ENCODE measurements around the gene TAS1R1. TPM values are rescaled to one million over a fixed set of nuclear protein-coding genes. Genes with fewer than 3 reads are reported as not detected.

TAS1R1 gene
- total RNA-seq, 4 donors from 2014 or later, result not detected

DNA sequence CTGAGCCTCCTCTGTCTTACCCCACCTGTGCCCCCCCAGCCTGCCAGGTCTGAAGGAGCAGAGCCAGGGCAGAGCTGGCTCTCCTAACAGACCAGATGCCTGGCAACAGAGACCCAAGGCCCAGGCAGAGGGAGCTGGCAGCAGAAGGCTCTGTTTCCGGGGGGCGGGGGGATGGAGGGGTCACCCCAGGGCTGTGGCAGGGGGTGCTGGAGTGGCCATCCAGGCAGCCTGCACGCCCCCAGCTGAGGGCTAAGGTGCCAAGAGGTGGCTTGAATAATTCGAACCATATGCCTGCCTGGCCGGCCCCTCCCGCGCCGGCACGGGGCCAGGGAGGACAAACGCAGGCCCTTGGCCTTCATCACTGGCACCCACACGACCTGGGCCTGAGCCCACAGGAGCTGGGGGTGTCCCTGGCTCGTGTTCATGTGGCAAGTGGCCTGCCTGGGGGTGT is 47.6 kb upstream of the TAS1R1 start:
- no peak overlapping the region for H3K4me3 ChIP-seq
- TF ChIP-seq CTCF (IDR thresholded peaks at IDR 0.05), result no peak
- no peak for TF ChIP-seq POLR2A (IDR thresholded peaks at IDR 0.05)
- H3K4me1 ChIP-seq, result peaks cover 0 to 4% of the 10 kb centered on the region in 2 donors
- H3K27me3 ChIP-seq, result no peaks in the 10 kb centered on the region
- DNase-seq, result no peak
- intact Hi-C loops (cut with DNase I; ENCODE audit: low total_unique reads), result no loop called here
- H3K36me3 ChIP-seq, result no peaks in the 10 kb centered on the region
- H3K27ac ChIP-seq, result no peak overlapping the region
- H3K9me3 ChIP-seq, result no peaks in the 10 kb centered on the region

DNA sequence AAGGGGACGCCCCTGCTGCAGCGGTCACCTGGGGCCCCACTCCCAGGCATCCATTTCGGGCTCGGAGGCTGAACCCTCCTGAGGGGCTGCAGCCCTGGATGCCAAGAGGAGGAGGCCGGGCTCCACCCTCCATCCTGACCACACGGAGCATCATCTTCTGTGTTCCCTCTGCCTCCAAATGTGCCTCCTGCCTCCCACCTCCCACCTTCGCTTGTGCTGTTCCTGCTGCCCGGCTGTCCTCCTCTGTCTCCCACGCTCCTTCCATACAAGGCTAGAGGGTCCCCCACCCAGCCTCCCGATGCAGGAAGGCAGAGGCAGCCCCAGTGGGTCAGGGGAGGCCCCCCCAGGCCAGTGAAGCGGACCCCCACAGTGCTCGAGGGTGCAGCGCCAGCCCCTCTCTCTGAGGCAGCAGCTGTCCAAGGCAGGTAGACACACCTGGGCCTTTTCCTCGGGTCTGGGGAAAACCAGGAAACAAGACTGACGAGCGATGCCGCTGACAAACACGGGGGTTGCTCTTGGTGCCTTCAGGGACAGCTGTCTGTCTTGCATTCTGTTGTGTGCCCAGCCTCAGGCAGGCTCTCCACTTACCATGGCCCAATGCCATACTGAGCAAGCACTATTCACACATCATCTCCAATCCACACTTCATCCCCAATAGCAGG is 46.8 kb upstream of the TAS1R1 start:
- intact Hi-C loops (cut with DNase I; ENCODE audit: low total_unique reads), result no loop called here
- Histone ChIP-seq H3K4me1 (no peaks in the 10 kb centered on the region), H3K27ac (no peak overlapping the region), H3K27me3 (no peaks in the 10 kb centered on the region), H3K9me3 (no peaks in the 10 kb centered on the region), H3K36me3 (no peaks in the 10 kb centered on the region), H3K4me3 (no peak overlapping the region)
- no peak for DNase-seq
- TF ChIP-seq POLR2A (IDR thresholded peaks at IDR 0.05), result no peak
- TF ChIP-seq CTCF (IDR thresholded peaks at IDR 0.05), result no peak

DNA sequence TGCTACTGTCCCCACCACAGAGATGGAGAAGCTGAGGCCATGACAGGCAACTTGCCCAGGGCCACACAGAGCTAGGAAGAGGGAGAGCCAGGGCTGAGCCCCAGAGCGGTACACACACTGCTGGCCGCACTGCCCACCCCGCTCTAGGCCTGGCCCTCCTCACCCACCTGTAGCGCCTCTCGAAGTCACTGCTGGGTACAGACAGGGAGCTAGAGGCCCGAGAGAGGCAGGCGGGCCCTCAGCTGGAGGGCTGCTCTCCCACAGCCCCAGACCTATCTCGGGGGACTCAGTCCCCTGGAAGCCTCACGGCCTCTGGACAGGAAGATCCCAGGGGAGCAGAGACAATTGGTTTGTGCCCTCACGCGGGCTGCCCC is 46.3 kb upstream of the TAS1R1 start:
- Histone ChIP-seq H3K9me3 (no peaks in the 10 kb centered on the region), H3K27me3 (no peaks in the 10 kb centered on the region), H3K27ac (no peak overlapping the region), H3K4me3 (no peak overlapping the region), H3K4me1 (no peaks in the 10 kb centered on the region), H3K36me3 (no peaks in the 10 kb centered on the region)
- intact Hi-C loops (cut with DNase I; ENCODE audit: low total_unique reads), result no loop called here
- DNase-seq, result no peak
- TF ChIP-seq POLR2A (IDR thresholded peaks at IDR 0.05) (no peak), CTCF (IDR thresholded peaks at IDR 0.05) (no peak)

DNA sequence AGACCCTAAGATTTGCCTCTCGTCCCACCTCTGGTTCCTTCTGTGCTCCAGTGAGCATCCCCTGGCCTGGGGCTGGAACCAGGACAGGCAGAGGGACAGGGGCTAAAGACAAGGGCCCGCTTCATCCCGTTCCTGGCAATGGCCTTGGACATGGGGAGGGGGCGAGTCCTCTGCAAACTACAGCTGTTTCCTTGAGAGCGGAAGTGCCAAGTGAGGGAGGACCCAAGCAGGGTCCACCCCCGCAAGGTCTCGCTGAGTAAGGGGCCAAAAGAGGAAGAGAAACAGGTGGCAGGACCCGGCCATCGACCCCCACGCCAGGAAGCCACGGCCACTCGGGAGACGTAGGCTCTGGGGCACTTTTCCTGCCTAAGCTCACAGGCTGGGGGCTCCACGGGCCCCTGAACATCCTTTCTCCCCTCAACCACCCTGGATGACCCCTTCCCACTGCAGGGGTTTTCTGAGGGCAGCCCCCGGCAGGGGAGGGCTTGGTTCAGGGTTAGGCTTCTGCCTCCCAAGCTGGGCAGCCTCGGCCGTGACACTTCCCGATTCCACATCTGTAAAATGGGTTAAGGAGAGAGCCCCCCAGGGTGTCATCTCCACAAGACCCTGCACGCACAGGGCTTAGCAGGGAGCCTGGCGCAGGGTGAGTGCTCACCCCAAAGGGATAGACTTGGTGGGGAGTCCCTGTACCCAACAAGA is 45.7 kb upstream of the TAS1R1 start:
- intact Hi-C loops (cut with DNase I; ENCODE audit: low total_unique reads), result no loop called here
- Histone ChIP-seq H3K4me1 (no peaks in the 10 kb centered on the region), H3K36me3 (no peaks in the 10 kb centered on the region), H3K4me3 (no peak overlapping the region), H3K27me3 (no peaks in the 10 kb centered on the region), H3K27ac (no peak overlapping the region), H3K9me3 (no peaks in the 10 kb centered on the region)
- TF ChIP-seq POLR2A (IDR thresholded peaks at IDR 0.05) (no peak), CTCF (IDR thresholded peaks at IDR 0.05) (no peak)
- DNase-seq, result no peak

- Histone ChIP-seq H3K27ac (no peak overlapping the region), H3K36me3 (no peaks in the 10 kb centered on the region), H3K4me3 (no peak overlapping the region), H3K4me1 (no peaks in the 10 kb centered on the region), H3K27me3 (no peaks in the 10 kb centered on the region), H3K9me3 (no peaks in the 10 kb centered on the region)
- intact Hi-C loops (cut with DNase I; ENCODE audit: low total_unique reads), result no loop called here
- no peak for DNase-seq
- TF ChIP-seq POLR2A (IDR thresholded peaks at IDR 0.05), result no peak
These were observed 45.2 kb upstream of the TAS1R1 start for GRCh38 chr1:6509919-6510291.
